Chondrocyte (in vitro differentiated cells): ENCODE measurements around the gene RBM28. TPM values are rescaled to one million over a fixed set of nuclear protein-coding genes. Genes with fewer than 3 reads are reported as not detected.

Source experiments
- DNase-seq: peaks from one replicate; pipeline ENCODE4 v3.0.0; 2021; ENCODE audit warnings: mixed read lengths, low spot score
- H3K27ac Mint-ChIP-seq: one replicate; pipeline ENCODE4 v1.8.0; 2021; ENCODE audit warnings: mild to moderate bottlenecking, moderate library complexity, mixed read lengths; ENCODE audit not compliant: unreplicated experiment
- H3K27me3 Mint-ChIP-seq: 2 replicates; pipeline ENCODE4 v1.8.0; 2021; ENCODE audit warnings: low read depth, mixed read lengths
- H3K36me3 Mint-ChIP-seq: 2 replicates; pipeline ENCODE4 v1.8.0; 2021; ENCODE audit warnings: low read depth, mixed read lengths
- H3K4me1 Mint-ChIP-seq: 2 replicates; pipeline ENCODE4 v1.8.0; 2021; ENCODE audit warnings: low read depth, mild to moderate bottlenecking, mixed read lengths
- H3K4me3 Mint-ChIP-seq: one replicate; pipeline ENCODE4 v1.8.0; 2021; ENCODE audit warnings: mild to moderate bottlenecking, moderate library complexity, mixed read lengths; ENCODE audit not compliant: unreplicated experiment
- H3K9me3 Mint-ChIP-seq: 2 replicates; pipeline ENCODE4 v1.8.0; 2021; ENCODE audit warnings: low read depth, mixed read lengths
- CTCF ChIP-seq: fragments of 200-600 bp; sonication (generic); IDR thresholded peaks from 2 replicates; pipeline ENCODE4 v1.5.0; 2021; ENCODE audit warnings: antibody characterized with exemption, mild to moderate bottlenecking, moderate library complexity
- total RNA-seq: library from RNA; stranded (reverse); gene quantifications from 3 replicates; pipeline ENCODE4 v1.2.1, GENCODE V29; 2021

Gene RBM28
- total RNA-seq, 1 donor from 2014 or later = 35.2 TPM

GRCh38 chr7:128307061-128307460 lies 36.6 kb downstream of the RBM28 start:
- no peak overlapping the region for H3K27ac Mint-ChIP-seq
- H3K9me3 Mint-ChIP-seq = no peaks in the 10 kb centered on the region
- no peak overlapping the region for H3K4me3 Mint-ChIP-seq
- TF ChIP-seq CTCF = no peak
- H3K36me3 Mint-ChIP-seq = peaks cover 45% of the 10 kb centered on the region
- no peaks in the 10 kb centered on the region for H3K4me1 Mint-ChIP-seq
- H3K27me3 Mint-ChIP-seq = no peaks in the 10 kb centered on the region
- no peak for DNase-seq

GRCh38 chr7:128304212-128304611 lies 39.5 kb downstream of the RBM28 start:
- TF ChIP-seq CTCF = no peak
- peaks cover 36% of the 10 kb centered on the region for H3K36me3 Mint-ChIP-seq
- no peak overlapping the region for H3K27ac Mint-ChIP-seq
- no peaks in the 10 kb centered on the region for H3K27me3 Mint-ChIP-seq
- no peaks in the 10 kb centered on the region for H3K4me1 Mint-ChIP-seq
- H3K9me3 Mint-ChIP-seq = no peaks in the 10 kb centered on the region
- no peak overlapping the region for H3K4me3 Mint-ChIP-seq
- no peak for DNase-seq

- no peak for DNase-seq
- H3K27me3 Mint-ChIP-seq = no peaks in the 10 kb centered on the region
- H3K4me3 Mint-ChIP-seq = no peak overlapping the region
- H3K27ac Mint-ChIP-seq = no peak overlapping the region
- peaks cover 4% of the 10 kb centered on the region for H3K4me1 Mint-ChIP-seq
- peaks cover 33% of the 10 kb centered on the region for H3K36me3 Mint-ChIP-seq
- H3K9me3 Mint-ChIP-seq = no peaks in the 10 kb centered on the region
- TF ChIP-seq CTCF = no peak
These were observed 40.1 kb downstream of the RBM28 start for GRCh38 chr7:128303643-128304042.

- peaks cover 4% of the 10 kb centered on the region for H3K4me1 Mint-ChIP-seq
These were observed 40.6 kb downstream of the RBM28 start for GRCh38 chr7:128303133-128303532.

GRCh38 chr7:128302139-128302538 lies 41.6 kb downstream of the RBM28 start:
- no peak for DNase-seq
- Mint-ChIP-seq H3K27me3 (no peaks in the 10 kb centered on the region), H3K4me3 (no peak overlapping the region), H3K4me1 (peaks cover 4% of the 10 kb centered on the region), H3K27ac (no peak overlapping the region), H3K9me3 (no peaks in the 10 kb centered on the region), H3K36me3 (peaks cover 26% of the 10 kb centered on the region)
- TF ChIP-seq CTCF = no peak

More at GRCh38 chr7:128303133-128303532, 40.6 kb downstream of the RBM28 start:
- no peak for TF ChIP-seq CTCF
- peaks cover 30% of the 10 kb centered on the region for H3K36me3 Mint-ChIP-seq
- H3K27ac Mint-ChIP-seq = no peak overlapping the region
- DNase-seq = no peak
- H3K9me3 Mint-ChIP-seq = no peaks in the 10 kb centered on the region
- H3K4me3 Mint-ChIP-seq = no peak overlapping the region
- no peaks in the 10 kb centered on the region for H3K27me3 Mint-ChIP-seq
